Left lung (tissue), 10 donors: ENCODE data around the gene PTPN3. TPM values are rescaled to one million over a fixed set of nuclear protein-coding genes. Genes with fewer than 3 reads are reported as not detected.

Source experiments
- ATAC-seq: fragments of 200-7000 bp; cut with Tn5 transposase; one replicate; pipeline ENCODE4 v1.9.1; 2020; ENCODE audit warnings: moderate library complexity
- DNase-seq, 4 donors: peaks; one replicate each; pipeline ENCODE4 v3.0.0-alpha.2; 2013 to 2020
- H3K27ac ChIP-seq, 2 donors: fragments of 200-600 bp; sonication (generic) in 1 of 2; one replicate each; pipeline versions ENCODE4 v1.5.0 to v1.8.0; 2020 to 2021
- H3K27me3 ChIP-seq, 2 donors: fragments of 200-600 bp; sonication (generic) in 1 of 2; one replicate each; pipeline versions ENCODE4 v1.5.0 to v1.8.0; 2020 to 2021
- H3K36me3 ChIP-seq, 2 donors: fragments of 200-600 bp; sonication (generic) in 1 of 2; one replicate each; pipeline versions ENCODE4 v1.5.0 to v1.8.0; 2020 to 2021
- H3K4me1 ChIP-seq, 2 donors: fragments of 200-600 bp; one replicate each; pipeline ENCODE4 v1.8.0; 2021
- H3K4me3 ChIP-seq, 2 donors: fragments of 200-600 bp; sonication (generic) in 1 of 2; one replicate each; pipeline versions ENCODE4 v1.5.0 to v1.8.0; 2020 to 2021; ENCODE audit warnings: mild to moderate bottlenecking in 1 of 2
- H3K9me3 ChIP-seq, 2 donors: fragments of 200-600 bp; sonication (generic) in 1 of 2; one replicate each; pipeline versions ENCODE4 v1.5.0 to v1.8.0; 2020 to 2021
- CTCF ChIP-seq, 2 donors: fragments of 200-600 bp; sonication (generic) in 1 of 2; IDR thresholded peaks; one replicate each; pipeline versions ENCODE4 v1.5.0 to v1.8.0; 2021; ENCODE audit warnings: antibody characterized with exemption in 2 of 2
- intact Hi-C, 2 donors: fragments of 100-400 bp; cut with DNase I; formaldehyde crosslinking; loops; one replicate each; pipeline versions ENCODE4 v1.11.2 to v1.14.2; 2022
- polyA plus RNA-seq, 6 donors: library from polyadenylated mRNA; unstranded; fragments of 120-200 nt; gene quantifications; one replicate each; pipeline ENCODE4 v1.2.1, GENCODE V29; 2013; ENCODE audit not compliant: insufficient read length in 6 of 6
- total RNA-seq, 2 donors: library from RNA; stranded (reverse); fragmentation: NEBNext Ultra II Directional; extraction: Animal tissue kit (Norgen Biotek cat#: 25700); gene quantifications; one replicate each; pipeline ENCODE4 v1.2.1, GENCODE V29; 2021
- donor health status: DM: no; HTN: yes; CAD: no.
- donor health status: DM: no; HTN: no; CAD: no.

PTPN3 gene
- total and polyA plus RNA-seq, 8 donors, result 7.7 to 16.6 (median 15.7) TPM

GRCh38 chr9:109419531-109419930 lies 78.6 kb downstream of the PTPN3 start:
- TF ChIP-seq CTCF (IDR thresholded peaks at IDR 0.05), result no peak
- Histone ChIP-seq H3K36me3 (no peaks in the 10 kb centered on the region), H3K9me3 (no peaks in the 10 kb centered on the region), H3K27me3 (peaks cover 0 to 11% of the 10 kb centered on the region in 2 donors), H3K27ac (no peak overlapping the region), H3K4me3 (no peak overlapping the region), H3K4me1 (no peaks in the 10 kb centered on the region)
- ATAC-seq (no peak), DNase-seq (no peak)
- intact Hi-C loops, result no loop called here

- H3K36me3 ChIP-seq, result no peaks in the 10 kb centered on the region
- no peak for ATAC-seq
- no peaks in the 10 kb centered on the region for H3K9me3 ChIP-seq
- no peak overlapping the region for H3K27ac ChIP-seq
- no peak for TF ChIP-seq CTCF (IDR thresholded peaks at IDR 0.05)
- no peaks in the 10 kb centered on the region for H3K4me1 ChIP-seq
- H3K4me3 ChIP-seq, result no peak overlapping the region
- DNase-seq, result no peak
- peaks cover 0 to 11% of the 10 kb centered on the region in 2 donors for H3K27me3 ChIP-seq
- intact Hi-C loops, result no loop called here
Observed at GRCh38 chr9:109418827-109419226, 79.3 kb downstream of the PTPN3 start.

- H3K27me3 ChIP-seq, result peaks cover 0 to 11% of the 10 kb centered on the region in 2 donors
- H3K36me3 ChIP-seq, result no peaks in the 10 kb centered on the region
- no peaks in the 10 kb centered on the region for H3K4me1 ChIP-seq
- no peak overlapping the region for H3K4me3 ChIP-seq
- no peaks in the 10 kb centered on the region for H3K9me3 ChIP-seq
- TF ChIP-seq CTCF (IDR thresholded peaks at IDR 0.05), result no peak
- ATAC-seq (no peak), DNase-seq (no peak)
- no peak overlapping the region for H3K27ac ChIP-seq
- intact Hi-C loops, result no loop called here
Observed at GRCh38 chr9:109417585-109418544, 80.2 kb downstream of the PTPN3 start.

- TF ChIP-seq CTCF (IDR thresholded peaks at IDR 0.05), result no peak
- no peak overlapping the region for H3K27ac ChIP-seq
- intact Hi-C loops, result no loop called here
- no peak overlapping the region for H3K4me3 ChIP-seq
- no peaks in the 10 kb centered on the region for H3K36me3 ChIP-seq
- no peaks in the 10 kb centered on the region for H3K9me3 ChIP-seq
- ATAC-seq (no peak), DNase-seq (no peak)
- peaks cover 0 to 11% of the 10 kb centered on the region in 2 donors for H3K27me3 ChIP-seq
- no peaks in the 10 kb centered on the region for H3K4me1 ChIP-seq
Observed at GRCh38 chr9:109417054-109417453, 81.1 kb downstream of the PTPN3 start.

- DNase-seq, result no peak
- no peak for ATAC-seq
- intact Hi-C loops, result no loop called here
- no peak overlapping the region for H3K4me3 ChIP-seq
- no peaks in the 10 kb centered on the region for H3K4me1 ChIP-seq
- no peak for TF ChIP-seq CTCF (IDR thresholded peaks at IDR 0.05)
- peaks cover 0 to 11% of the 10 kb centered on the region in 2 donors for H3K27me3 ChIP-seq
- H3K9me3 ChIP-seq, result no peaks in the 10 kb centered on the region
- H3K36me3 ChIP-seq, result no peaks in the 10 kb centered on the region
- H3K27ac ChIP-seq, result no peak overlapping the region
Observed at GRCh38 chr9:109416135-109416706, 81.9 kb downstream of the PTPN3 start.
